ENCODE measurements around the gene MRPL32. TPM values are rescaled to one million over a fixed set of nuclear protein-coding genes. Genes with fewer than 3 reads are reported as not detected.

The MRPL32 gene
- total and polyA plus RNA-seq, 2 of the 13 experiments (the other 11 are each of a cell fraction or from before 2014, with no cell fraction given) = 39.0 to 81.2 TPM

- no peak for TF ChIP-seq ZC3H4 (CRISPR knock-in tag; IDR thresholded peaks at IDR 0.05; ENCODE audit: borderline replicate concordance)
- TF ChIP-seq ATM (IDR thresholded peaks at IDR 0.05; ENCODE audit: borderline replicate concordance) = no peak
- TF ChIP-seq SRY (CRISPR knock-in tag; IDR thresholded peaks at IDR 0.05) = no peak
- TF ChIP-seq IRF1 (CRISPR knock-in tag; IDR thresholded peaks at IDR 0.05; ENCODE audit: low read depth) = no peak
- TF ChIP-seq NR2C2 (CRISPR knock-in tag; IDR thresholded peaks at IDR 0.05; ENCODE audit: borderline replicate concordance) = peak; percentile 35; the same call in 1 of the 2 replicates
- TF ChIP-seq FOXO1 (CRISPR knock-in tag; IDR thresholded peaks at IDR 0.05) = 0 out of 2 replicates have a peak, but pooled peaks have one; percentile 16
- no peak for TF ChIP-seq ZNF33B (CRISPR knock-in tag; IDR thresholded peaks at IDR 0.05)
- 0 out of 2 replicates have a peak, but pooled peaks have one; percentile 43 for TF ChIP-seq ZKSCAN8 (CRISPR knock-in tag; IDR thresholded peaks at IDR 0.05; ENCODE audit: borderline replicate concordance)
- no peak for TF ChIP-seq ZNF776 (CRISPR knock-in tag; IDR thresholded peaks at IDR 0.05)
- no peak for TF ChIP-seq DMAP1 (CRISPR knock-in tag; IDR thresholded peaks at IDR 0.05)
- TF ChIP-seq PAX8 (CRISPR knock-in tag; IDR thresholded peaks at IDR 0.05; ENCODE audit: borderline replicate concordance) = no peak
- TF ChIP-seq JUN (CRISPR knock-in tag; IDR thresholded peaks at IDR 0.05) = peak; percentile 48; the same call in 1 of the 2 replicates
- no peak for TF ChIP-seq BATF2 (CRISPR knock-in tag; IDR thresholded peaks at IDR 0.05)
- TF ChIP-seq RFX1 (IDR thresholded peaks at IDR 0.05) = no peak
- no peak for TF ChIP-seq HHEX (CRISPR knock-in tag; IDR thresholded peaks at IDR 0.05)
- TF ChIP-seq ESRRA (CRISPR knock-in tag; IDR thresholded peaks at IDR 0.05; ENCODE audit: low read depth) = 0 out of 2 replicates have a peak, but pooled peaks have one; percentile 57
- 0 out of 2 replicates have a peak, but pooled peaks have one; percentile 32 for TF ChIP-seq ZBTB2 (CRISPR knock-in tag; IDR thresholded peaks at IDR 0.05; ENCODE audit: low read depth)
- TF ChIP-seq KIAA2018 (CRISPR knock-in tag; IDR thresholded peaks at IDR 0.05; ENCODE audit: borderline replicate concordance) = no peak
- TF ChIP-seq ZNF780A (CRISPR knock-in tag; IDR thresholded peaks at IDR 0.05) = no peak
- TF ChIP-seq ERF (CRISPR knock-in tag; IDR thresholded peaks at IDR 0.05) = 0 out of 2 replicates have a peak, but pooled peaks have one; percentile 20
These were observed 50.5 kb downstream of the MRPL32 start (continued) for GRCh38 chr7:42982604-42983115.
